ENCODE measurements around the gene MTHFR. TPM values are rescaled to one million over a fixed set of nuclear protein-coding genes. Genes with fewer than 3 reads are reported as not detected.
"Not testable (repeated sequence)": the region's sequence is repeated elsewhere in the genome, so short reads cannot be mapped to it uniquely, and the experiment has no call there.

Gene MTHFR
- total RNA-seq, 1 donor from 2014 or later, result 27.2 TPM

- Mint-ChIP-seq H3K4me3 (ENCODE audit: unreplicated experiment) (peak overlapping the region; percentile 86), H3K36me3 (ENCODE audit: low read depth, unreplicated experiment) (peaks cover 16% of the 10 kb centered on the region), H3K4me1 (ENCODE audit: unreplicated experiment) (peaks cover 43% of the 10 kb centered on the region), H3K9me3 (ENCODE audit: unreplicated experiment) (no peaks in the 10 kb centered on the region), H3K27me3 (ENCODE audit: unreplicated experiment) (peaks cover 12% of the 10 kb centered on the region), H3K27ac (ENCODE audit: unreplicated experiment) (no peak overlapping the region)
- DNase-seq (ENCODE audit: low spot score), result no peak
- no peak for TF ChIP-seq CTCF (IDR thresholded peaks at IDR 0.05; ENCODE audit: unreplicated experiment)
Measured at GRCh38 chr1:11804666-11805421, 920 bp downstream of the MTHFR start.

GRCh38 chr1:11803924-11804665 lies 1.7 kb downstream of the MTHFR start:
- Mint-ChIP-seq H3K27me3 (ENCODE audit: unreplicated experiment) (peaks cover 12% of the 10 kb centered on the region), H3K36me3 (ENCODE audit: low read depth, unreplicated experiment) (peaks cover 13% of the 10 kb centered on the region), H3K4me1 (ENCODE audit: unreplicated experiment) (peaks cover 43% of the 10 kb centered on the region), H3K27ac (ENCODE audit: unreplicated experiment) (peak overlapping the region; percentile 13), H3K4me3 (ENCODE audit: unreplicated experiment) (peak overlapping the region; percentile 86)
- DNase-seq (ENCODE audit: low spot score); H3K9me3 Mint-ChIP-seq (ENCODE audit: unreplicated experiment): not testable (repeated sequence)

- Mint-ChIP-seq H3K27ac (ENCODE audit: unreplicated experiment) (no peak overlapping the region), H3K36me3 (ENCODE audit: low read depth, unreplicated experiment) (peaks cover 13% of the 10 kb centered on the region), H3K4me1 (ENCODE audit: unreplicated experiment) (peaks cover 39% of the 10 kb centered on the region), H3K9me3 (ENCODE audit: unreplicated experiment) (no peaks in the 10 kb centered on the region), H3K27me3 (ENCODE audit: unreplicated experiment) (peaks cover 11% of the 10 kb centered on the region), H3K4me3 (ENCODE audit: unreplicated experiment) (peak overlapping the region; percentile 79)
- no peak for TF ChIP-seq CTCF (IDR thresholded peaks at IDR 0.05; ENCODE audit: unreplicated experiment)
- peak; percentile 71 for DNase-seq (ENCODE audit: low spot score)
Measured at GRCh38 chr1:11802973-11803885, 2.5 kb downstream of the MTHFR start.

GRCh38 chr1:11802616-11802972 lies 3.2 kb downstream of the MTHFR start:
- H3K27ac Mint-ChIP-seq (ENCODE audit: unreplicated experiment), result no peak overlapping the region
- DNase-seq (ENCODE audit: low spot score), result no peak
- H3K4me1 Mint-ChIP-seq (ENCODE audit: unreplicated experiment), result peaks cover 33% of the 10 kb centered on the region
- H3K9me3 Mint-ChIP-seq (ENCODE audit: unreplicated experiment), result no peaks in the 10 kb centered on the region
- H3K36me3 Mint-ChIP-seq (ENCODE audit: low read depth, unreplicated experiment), result peaks cover 13% of the 10 kb centered on the region
- H3K27me3 Mint-ChIP-seq (ENCODE audit: unreplicated experiment), result peaks cover 7% of the 10 kb centered on the region
- peak overlapping the region; percentile 79 for H3K4me3 Mint-ChIP-seq (ENCODE audit: unreplicated experiment)
- no peak for TF ChIP-seq CTCF (IDR thresholded peaks at IDR 0.05; ENCODE audit: unreplicated experiment)

- H3K4me3 Mint-ChIP-seq (ENCODE audit: unreplicated experiment), result no peak overlapping the region
Measured at GRCh38 chr1:11800756-11801433, 4.9 kb downstream of the MTHFR start.

More at GRCh38 chr1:11800756-11801433, 4.9 kb downstream of the MTHFR start:
- Mint-ChIP-seq H3K27ac (ENCODE audit: unreplicated experiment) (no peak overlapping the region), H3K36me3 (ENCODE audit: low read depth, unreplicated experiment) (peaks cover 18% of the 10 kb centered on the region), H3K27me3 (ENCODE audit: unreplicated experiment) (peaks cover 3% of the 10 kb centered on the region), H3K9me3 (ENCODE audit: unreplicated experiment) (no peaks in the 10 kb centered on the region), H3K4me1 (ENCODE audit: unreplicated experiment) (peaks cover 20% of the 10 kb centered on the region)
- no peak for TF ChIP-seq CTCF (IDR thresholded peaks at IDR 0.05; ENCODE audit: unreplicated experiment)
- DNase-seq (ENCODE audit: low spot score), result no peak
